B cell (primary cell): ENCODE data around the gene HEPACAM. TPM values are rescaled to one million over a fixed set of nuclear protein-coding genes. Genes with fewer than 3 reads are reported as not detected.

ENCODE experiments used
- ATAC-seq: fragments of 200-7000 bp; cut with Tn5 transposase; one replicate; pipeline ENCODE4 v1.10.0; 2021; ENCODE audit warnings: low read depth, mild to moderate bottlenecking, moderate number of reproducible peaks, moderate library complexity
- CTCF ChIA-PET: fragments of 350-600 bp; sonication (Branson Sonifier 250); formaldehyde crosslinking; loops from one replicate; lab custom pipeline; 2021; ENCODE audit warnings: antibody characterized with exemption, inconsistent platforms; lab: Charles Lee
- POLR2A ChIA-PET: fragments of 350-600 bp; sonication (Branson Sonifier 250); formaldehyde crosslinking; loops from one replicate; lab custom pipeline; 2021; ENCODE audit warnings: antibody characterized with exemption; lab: Charles Lee
- DNase-seq: peaks from one replicate; pipeline ENCODE4 v3.0.0; 2013
- H2AFZ ChIP-seq: 2 replicates; pipeline ENCODE4 v1.6.1; 2012; ENCODE audit warnings: mild to moderate bottlenecking, low read depth, low read length; ENCODE audit not compliant: insufficient read depth, poor library complexity, severe bottlenecking
- H3K27ac ChIP-seq, 2 donors: 1 replicate in 1 of 2; 2 replicates in 1 of 2; pipeline ENCODE4 v1.5.1; 2012 to 2013; ENCODE audit warnings: low read length in 2 of 2, mild to moderate bottlenecking in 2 of 2, moderate library complexity in 1 of 2
- H3K27me3 ChIP-seq, 4 experiments: fragments of 200-600 bp in 1 of 4; sonication (generic) in 1 of 4; replicated peaks in 1 of 4; 1 replicate in 2 of 4; 2 replicates in 2 of 4; pipeline versions ENCODE4 v1.6.1 to v1.7.0; 2013 to 2016; ENCODE audit warnings: low read length in 3 of 4, mild to moderate bottlenecking in 2 of 4, mixed read lengths in 1 of 4, moderate library complexity in 1 of 4; ENCODE audit not compliant: insufficient read depth in 4 of 4, control insufficient read depth in 3 of 4; ENCODE audit errors: control extremely low read depth in 1 of 4
- H3K36me3 ChIP-seq, 2 experiments: replicated peaks in 1 of 2; 1 replicate in 1 of 2; 2 replicates in 1 of 2; pipeline versions ENCODE4 v1.6.1 to v1.7.1; 2013; ENCODE audit warnings: low read length in 1 of 2; ENCODE audit not compliant: insufficient read depth in 2 of 2, control insufficient read depth in 1 of 2; ENCODE audit errors: control extremely low read depth in 1 of 2, extremely low read depth in 1 of 2
- H3K4me1 ChIP-seq, 2 donors: fragments of 200-600 bp in 1 of 2; sonication (generic) in 1 of 2; 1 replicate in 1 of 2; 2 replicates in 1 of 2; pipeline versions ENCODE4 v1.5.1 to v1.6.1; 2013 to 2017; ENCODE audit warnings: low read length in 2 of 2; ENCODE audit not compliant: control insufficient read depth in 2 of 2, insufficient read depth in 2 of 2
- H3K4me2 ChIP-seq: replicated peaks from 2 replicates; pipeline ENCODE3; 2012; ENCODE audit warnings: mild to moderate bottlenecking, low read depth, low read length; ENCODE audit not compliant: poor library complexity, severe bottlenecking
- H3K4me3 ChIP-seq, 5 experiments: fragments of 200-600 bp in 1 of 5; sonication (generic) in 1 of 5; 1 replicate in 3 of 5; 2 replicates in 2 of 5; pipeline versions ENCODE4 v1.5.1 to v1.7.0; 2011 to 2016; ENCODE audit warnings: low read length in 4 of 5, mild to moderate bottlenecking in 4 of 5, low read depth in 2 of 5, control low read depth in 1 of 5, moderate library complexity in 1 of 5; ENCODE audit not compliant: insufficient read depth in 1 of 5; ENCODE audit errors: control extremely low read depth in 1 of 5, extremely low read depth in 1 of 5
- H3K79me2 ChIP-seq: fragments of 200-600 bp; sonication (generic); one replicate; pipeline ENCODE4 v1.6.0; 2016; ENCODE audit warnings: low read length; ENCODE audit not compliant: control insufficient read depth, insufficient read depth
- H3K9ac ChIP-seq: fragments of 200-600 bp; sonication (generic); 2 replicates; pipeline ENCODE4 v1.6.1; 2017; ENCODE audit warnings: mild to moderate bottlenecking, low read length, moderate library complexity
- H3K9me3 ChIP-seq, 3 donors: one replicate each; pipeline versions ENCODE4 v1.6.1 to v1.7.1; 2013; ENCODE audit warnings: low read length in 2 of 3; ENCODE audit not compliant: control insufficient read depth in 2 of 3, insufficient read depth in 1 of 3; ENCODE audit errors: control extremely low read depth in 1 of 3
- H4K20me1 ChIP-seq: 2 replicates; pipeline ENCODE4 v1.6.0; 2012; ENCODE audit warnings: mild to moderate bottlenecking, low read length; ENCODE audit not compliant: insufficient read depth, control insufficient read depth, poor library complexity, severe bottlenecking
- H3K27ac Mint-ChIP-seq: one replicate; pipeline ENCODE4 v1.8.0; 2021; ENCODE audit warnings: mixed read lengths
- H3K27me3 Mint-ChIP-seq: one replicate; pipeline ENCODE4 v1.8.0; 2021; ENCODE audit warnings: mixed read lengths
- H3K4me1 Mint-ChIP-seq: one replicate; pipeline ENCODE4 v1.8.0; 2021; ENCODE audit warnings: mixed read lengths
- H3K4me3 Mint-ChIP-seq: one replicate; pipeline ENCODE4 v1.8.0; 2021; ENCODE audit warnings: mixed read lengths
- H3K9me3 Mint-ChIP-seq: one replicate; pipeline ENCODE4 v1.8.0; 2022; ENCODE audit warnings: mixed read lengths; ENCODE audit not compliant: insufficient read depth
- CTCF ChIP-seq: fragments of 200-600 bp; IDR thresholded peaks from one replicate; pipeline ENCODE4 v1.8.0; 2022; ENCODE audit warnings: antibody characterized with exemption, mild to moderate bottlenecking
- EZH2 ChIP-seq: IDR thresholded peaks from 2 replicates; pipeline ENCODE4 v1.6.1; 2012; ENCODE audit warnings: borderline replicate concordance, low read depth, mild to moderate bottlenecking, moderate library complexity, low read length; ENCODE audit not compliant: insufficient read depth, poor library complexity, severe bottlenecking
- WGBS: methylation state at CpG from one replicate; pipeline ENCODE4 v1.1.5; 2013; ENCODE audit warnings: missing lambda C conversion rate; ENCODE audit not compliant: insufficient coverage; 5-methylcytosine and 5-hydroxymethylcytosine counted together
- intact Hi-C: fragments of 100-400 bp; cut with micrococcal nuclease; formaldehyde crosslinking; loops from one replicate; pipeline ENCODE4 v1.10.0; 2022
- polyA plus RNA-seq: library from polyadenylated mRNA; depleted of rRNA; stranded (reverse); fragments of >200 nt; gene quantifications from 2 replicates; pipeline ENCODE4 v1.2.3, GENCODE V29; 2012
- total RNA-seq, 2 donors: library from RNA; stranded (reverse); fragments of 120-200 nt in 1 of 2; gene quantifications; 1 replicate in 1 of 2; 2 replicates in 1 of 2; pipeline versions ENCODE4 v1.2.3 to v1.2.4, GENCODE V29; 2013 to 2022

HEPACAM gene
- total and polyA plus RNA-seq, 2 donors (not counting 1 experiment from before 2014, with no cell fraction given): not detected

GRCh38 chr11:124898263-124898680 lies 37.6 kb downstream of the HEPACAM start:
- Mint-ChIP-seq H3K27ac (no peak overlapping the region), H3K27me3 (peaks cover 47% of the 10 kb centered on the region), H3K9me3 (no peaks in the 10 kb centered on the region), H3K4me3 (no peak overlapping the region), H3K4me1 (no peaks in the 10 kb centered on the region)
- Histone ChIP-seq H3K9me3 (no peaks in the 10 kb centered on the region), H3K27me3 (peaks cover 0 to 3% (median under 1%) of the 10 kb centered on the region in 4 experiments), H2AFZ (no peak overlapping the region), H3K36me3 (no peaks in the 10 kb centered on the region), H3K4me2 (no peak overlapping the region), H3K4me3 (no peak overlapping the region), H3K79me2 (no peaks in the 10 kb centered on the region), H3K4me1 (no peaks in the 10 kb centered on the region), H3K27ac (no peak overlapping the region), H3K9ac (no peak overlapping the region), H4K20me1 (no peaks in the 10 kb centered on the region)
- ATAC-seq: no peak
- ChIA-PET POLR2A (no interaction called here), CTCF (interaction anchor here (1.1 kb wide), 1 partner anchor 43 kb away, joined by 3 read pairs; no protein-coding TSS in a partner anchor)
- no peak for DNase-seq
- TF ChIP-seq CTCF (no peak), EZH2 (no peak)
- WGBS: 83% methylated on average over 1 of the region's 3 CpGs
- intact Hi-C loops: no loop called here

- no peak within 1 kb of the TSS for H3K27ac ChIP-seq
- H3K27me3 ChIP-seq: peaks cover 0 to 6% (median 1%) of the 10 kb centered on the region in 4 experiments
- 6% methylated on average over 11 of the region's 12 CpGs for WGBS
- no peak within 1 kb of the TSS for H3K4me3 Mint-ChIP-seq
- ChIA-PET CTCF (no interaction called here), POLR2A (no interaction called here)
- no peak within 1 kb of the TSS for H3K4me3 ChIP-seq
- no peaks in the 10 kb centered on the region for H3K9me3 ChIP-seq
- H3K79me2 ChIP-seq: no peaks in the 10 kb centered on the region
- no peak for TF ChIP-seq EZH2
- no peak for TF ChIP-seq CTCF
- intact Hi-C loops: no loop called here
- no peak within 1 kb of the TSS for H3K27ac Mint-ChIP-seq
- no peaks in the 10 kb centered on the region for H3K4me1 Mint-ChIP-seq
- H3K9ac ChIP-seq: no peak within 1 kb of the TSS
- no peaks in the 10 kb centered on the region for H3K4me1 ChIP-seq
- H3K36me3 ChIP-seq: no peaks in the 10 kb centered on the region
- no peak within 1 kb of the TSS for H3K4me2 ChIP-seq
- DNase-seq: no peak
- no peak for ATAC-seq
- H4K20me1 ChIP-seq: no peaks in the 10 kb centered on the region
- H3K27me3 Mint-ChIP-seq: peaks cover 50% of the 10 kb centered on the region
- H3K9me3 Mint-ChIP-seq: no peaks in the 10 kb centered on the region
- H2AFZ ChIP-seq: no peak within 1 kb of the TSS
Observed at GRCh38 chr11:124897674-124898262, 38.1 kb downstream of the HEPACAM start, which contains the start of gene ROBO4. Gene ROBO4, minus strand, starts transcription at chr11:124897865. Its CDS starts 70 bp downstream, at chr11:124897795.
